K562 (cell line): ENCODE results near the gene LZTS3. TPM values are rescaled to one million over a fixed set of nuclear protein-coding genes. Genes with fewer than 3 reads are reported as not detected.

Experiments
- ATAC-seq: fragments of 200-7000 bp; cut with Tn5 transposase; 3 replicates; pipeline ENCODE4 v1.9.1; 2020; ENCODE audit warnings: moderate library complexity
- BruUV-seq: library from RNA; stranded (reverse); fragments of 400-500 nt; replicated peaks from 2 replicates; lab custom pipeline; 2021; lab: Mats Ljungman, UMichigan
- CTCF ChIA-PET: fragments of 300-600 bp; formaldehyde crosslinking; extraction: SDS; loops from one replicate; lab custom pipeline; 2021; ENCODE audit warnings: low intra/inter-chr PET ratio; lab: Yijun Ruan, JAX
- POLR2A ChIA-PET: fragments of 300-600, 350-650 bp; sonication (Branson Sonifier 250); formaldehyde crosslinking; extraction: SDS; loops from one replicate; lab custom pipeline; 2021; ENCODE audit warnings: antibody characterized with exemption, inconsistent platforms; lab: Yijun Ruan, JAX
- DNase-seq, 4 experiments: peaks; one replicate each; pipeline versions ENCODE4 v3.0.0 to v3.0.0-alpha.2; 2011 to 2018; ENCODE audit warnings: low spot score in 3 of 4, mixed read lengths in 3 of 4; ENCODE audit errors: extremely low read depth in 1 of 4
- FAIRE-seq: peaks from 2 replicates; lab custom pipeline; 2011; peaks lifted over from hg19 to GRCh38; lab: Jason Lieb, UNC
- H2AFZ ChIP-seq: 2 replicates; pipeline ENCODE4 v1.6.0; 2011; ENCODE audit warnings: low read depth, low read length, control low read depth, inconsistent platforms
- H3K27ac ChIP-seq: fragments of 200-600 bp; 3 replicates; pipeline ENCODE4 v1.8.0; 2011; ENCODE audit warnings: low read depth, mild to moderate bottlenecking, control low read depth, inconsistent platforms, low read length, moderate library complexity, mixed read lengths; ENCODE audit errors: extremely low read depth
- H3K27me3 ChIP-seq, 2 experiments: fragments of 300-600 bp in 1 of 2; 2 replicates in 1 of 2; 3 replicates in 1 of 2; pipeline versions ENCODE4 v1.6.0 to v1.8.0; 2011; ENCODE audit warnings: inconsistent platforms in 2 of 2, low read length in 2 of 2, mild to moderate bottlenecking in 1 of 2, mixed read lengths in 1 of 2, moderate library complexity in 1 of 2; ENCODE audit not compliant: control insufficient read depth in 2 of 2, insufficient read depth in 2 of 2
- H3K36me3 ChIP-seq: fragments of 300-600 bp; 3 replicates; pipeline ENCODE4 v1.8.0; 2011; ENCODE audit warnings: mild to moderate bottlenecking, low read length, inconsistent platforms; ENCODE audit not compliant: control insufficient read depth, insufficient read depth
- H3K4me1 ChIP-seq, 2 experiments: fragments of 200-600 bp in 1 of 2; replicated peaks in 1 of 2; 2 replicates in 1 of 2; 3 replicates in 1 of 2; pipeline versions ENCODE4 v1.5.1 to v1.8.0; 2011; ENCODE audit warnings: inconsistent platforms in 2 of 2, low read length in 2 of 2, mild to moderate bottlenecking in 1 of 2, mixed read lengths in 1 of 2, moderate library complexity in 1 of 2; ENCODE audit not compliant: control insufficient read depth in 2 of 2, insufficient read depth in 2 of 2
- H3K4me2 ChIP-seq: 2 replicates; pipeline ENCODE4 v1.6.1; 2011; ENCODE audit warnings: low read length, control low read depth, inconsistent platforms, mixed read lengths; ENCODE audit not compliant: insufficient read depth
- H3K4me3 ChIP-seq: fragments of 200-600 bp; sonication (generic), shearing (Covaris generic); 2 replicates; pipeline ENCODE4 v1.5.1; 2016; ENCODE audit warnings: control low read depth, inconsistent platforms
- H3K79me2 ChIP-seq: fragments of 200-600 bp; 3 replicates; pipeline ENCODE4 v1.8.0; 2011; ENCODE audit warnings: low read length, inconsistent platforms; ENCODE audit not compliant: control insufficient read depth, insufficient read depth
- H3K9ac ChIP-seq, 2 experiments: 2 replicates each; pipeline versions ENCODE4 v1.6.0 to v1.6.1; 2011; ENCODE audit warnings: low read depth in 2 of 2, low read length in 2 of 2, control low read depth in 1 of 2, inconsistent platforms in 1 of 2, mild to moderate bottlenecking in 1 of 2, mixed read lengths in 1 of 2; ENCODE audit not compliant: insufficient read depth in 1 of 2
- H3K9me1 ChIP-seq: one replicate; pipeline ENCODE4 v1.6.0; 2011; ENCODE audit warnings: inconsistent platforms, mild to moderate bottlenecking, low read length, moderate library complexity; ENCODE audit not compliant: control insufficient read depth, insufficient read depth
- H3K9me3 ChIP-seq: replicated peaks from 2 replicates; pipeline ENCODE4 v1.5.1; 2011; ENCODE audit warnings: low read depth, low read length, inconsistent platforms; ENCODE audit not compliant: control insufficient read depth, insufficient read depth
- H4K20me1 ChIP-seq: replicated peaks from 2 replicates; pipeline ENCODE4 v1.6.1; 2011; ENCODE audit warnings: low read length, inconsistent platforms, mixed read lengths; ENCODE audit not compliant: control insufficient read depth, insufficient read depth
- ARNT ChIP-seq, 2 experiments: fragments of 450-650 bp; IDR thresholded peaks; 2 replicates each; pipeline ENCODE4 v1.6.1; 2016; ENCODE audit warnings: mild to moderate bottlenecking in 1 of 2
- HNRNPUL1 ChIP-seq: fragments of 200-400 bp; formaldehyde crosslinking; IDR thresholded peaks from 2 replicates; pipeline ENCODE4 v1.6.1; 2017; ENCODE audit warnings: low read length
- ILK ChIP-seq: fragments of 450-650 bp; IDR thresholded peaks from 2 replicates; pipeline ENCODE4 v1.6.1; 2016; ENCODE audit warnings: missing genetic modification characterization, low read depth, mild to moderate bottlenecking, missing compliant biosample characterization, moderate library complexity, borderline replicate concordance
- KAT8 ChIP-seq: fragments of 450-650 bp; IDR thresholded peaks from 2 replicates; pipeline ENCODE4 v1.6.1; 2016; ENCODE audit warnings: low read depth, mild to moderate bottlenecking
- KLF13 ChIP-seq: fragments of 450-650 bp; IDR thresholded peaks from 2 replicates; pipeline ENCODE4 v1.6.1; 2016; ENCODE audit warnings: missing genetic modification characterization, low read depth, mild to moderate bottlenecking, missing compliant biosample characterization, moderate library complexity, borderline replicate concordance
- MAFF ChIP-seq: IDR thresholded peaks from 2 replicates; pipeline ENCODE4 v1.6.1; 2012; ENCODE audit warnings: low read length, improper control_type of control experiment
- PHB ChIP-seq: fragments of 250-450 bp; sonication (Bioruptor Pico); IDR thresholded peaks from 2 replicates; pipeline ENCODE4 v1.5.0; 2021
- PURB ChIP-seq: sonication (generic); formaldehyde crosslinking; IDR thresholded peaks from 2 replicates; pipeline ENCODE4 v1.9.0; 2021; ENCODE audit warnings: low read depth, mild to moderate bottlenecking, missing genetic modification reagents
- RNF2 ChIP-seq: sonication (generic); IDR thresholded peaks from 2 replicates; pipeline ENCODE4 v1.6.1; 2016
- SLC30A9 ChIP-seq: fragments of 250-450 bp; sonication (Bioruptor Pico); IDR thresholded peaks from 2 replicates; pipeline ENCODE4 v1.8.0; 2022; ENCODE audit warnings: mild to moderate bottlenecking, moderate library complexity
- SOX6 ChIP-seq: fragments of 450-650 bp; IDR thresholded peaks from 2 replicates; pipeline ENCODE4 v1.6.1; 2014; ENCODE audit warnings: mild to moderate bottlenecking
- TOE1 ChIP-seq, 2 experiments: fragments of 450-650 bp in 1 of 2; sonication (generic) in 1 of 2; formaldehyde crosslinking in 1 of 2; IDR thresholded peaks; 2 replicates each; pipeline versions ENCODE4 v1.7.1 to v1.8.0; 2016 to 2022; ENCODE audit warnings: borderline replicate concordance in 2 of 2, mild to moderate bottlenecking in 2 of 2, antibody characterized with exemption in 1 of 2, inconsistent platforms in 1 of 2, low read depth in 1 of 2, missing genetic modification reagents in 1 of 2, moderate library complexity in 1 of 2
- ZNF263 ChIP-seq: sonication (generic); formaldehyde crosslinking; IDR thresholded peaks from 2 replicates; pipeline ENCODE4 v1.8.0; 2022; ENCODE audit warnings: mild to moderate bottlenecking, missing genetic modification reagents, borderline replicate concordance
- WGBS: fragments of 100-300 bp; shearing (Covaris generic); methylation state at CpG from one replicate; pipeline ENCODE4 v1.1.6; 2016; ENCODE audit warnings: low coverage, mixed read lengths; ENCODE audit not compliant: insufficient coverage; ENCODE audit errors: missing lambda C conversion rate; 5-methylcytosine and 5-hydroxymethylcytosine counted together
- in situ Hi-C: fragments of 300-500 bp; cut with MboI; formaldehyde crosslinking; loops from 4 replicates; pipeline ENCODE4 v1.15.0; 2018; ENCODE audit warnings: inconsistent platforms, mixed read lengths
- intact Hi-C: fragments of 100-400 bp; cut with micrococcal nuclease; formaldehyde crosslinking; loops from 2 replicates; pipeline ENCODE4 v1.14.2; 2022
- polyA plus RNA-seq, 8 experiments: library from polyadenylated mRNA; depleted of rRNA in 4 of 8; stranded (reverse) in 5 of 8; unstranded in 3 of 8; fragments of >200 nt; fragmentation: Nextera tagmentation in 2 of 8; fragmentation: Illumina TruSeq in 1 of 8; extraction: Ambion mirVana in 2 of 8; extraction: Trizol in 1 of 8; gene quantifications; 2 replicates each; pipeline versions ENCODE4 v1.2.1 to v1.2.3, GENCODE V29; 2011 to 2014; ENCODE audit warnings: inconsistent platforms in 1 of 8, missing spikeins in 1 of 8
- total RNA-seq, 7 experiments: library from RNA; depleted of rRNA in 6 of 7; stranded (reverse); fragments of >200 nt in 6 of 7; fragmentation: Illumina TruSeq in 2 of 7; extraction: Trizol in 2 of 7; gene quantifications; 2 replicates each; pipeline versions ENCODE4 v1.2.1 to v1.2.3, GENCODE V29; 2011 to 2021; ENCODE audit warnings: low replicate concordance in 1 of 7
- TF ChIP-seq, protein P1 (sequence below): sonication (generic); formaldehyde crosslinking; IDR thresholded peaks from 2 replicates; pipeline ENCODE4 v1.8.0; 2023; ENCODE audit warnings: mild to moderate bottlenecking, missing genetic modification reagents
- TF ChIP-seq, protein P2 (sequence below): fragments of 450-650 bp; IDR thresholded peaks from 2 replicates; pipeline ENCODE4 v1.6.1; 2017; ENCODE audit warnings: mild to moderate bottlenecking, moderate library complexity
- TF ChIP-seq, protein P3 (sequence below): sonication (generic); formaldehyde crosslinking; IDR thresholded peaks from 2 replicates; pipeline ENCODE4 v1.9.0; 2022; ENCODE audit warnings: mild to moderate bottlenecking, missing genetic modification reagents

The LZTS3 gene
- total and polyA plus RNA-seq, 9 of the 15 experiments (the other 6 are each of a cell fraction or from before 2014, with no cell fraction given) = 0.07 to 2.9 (median 2.0) TPM

DNA sequence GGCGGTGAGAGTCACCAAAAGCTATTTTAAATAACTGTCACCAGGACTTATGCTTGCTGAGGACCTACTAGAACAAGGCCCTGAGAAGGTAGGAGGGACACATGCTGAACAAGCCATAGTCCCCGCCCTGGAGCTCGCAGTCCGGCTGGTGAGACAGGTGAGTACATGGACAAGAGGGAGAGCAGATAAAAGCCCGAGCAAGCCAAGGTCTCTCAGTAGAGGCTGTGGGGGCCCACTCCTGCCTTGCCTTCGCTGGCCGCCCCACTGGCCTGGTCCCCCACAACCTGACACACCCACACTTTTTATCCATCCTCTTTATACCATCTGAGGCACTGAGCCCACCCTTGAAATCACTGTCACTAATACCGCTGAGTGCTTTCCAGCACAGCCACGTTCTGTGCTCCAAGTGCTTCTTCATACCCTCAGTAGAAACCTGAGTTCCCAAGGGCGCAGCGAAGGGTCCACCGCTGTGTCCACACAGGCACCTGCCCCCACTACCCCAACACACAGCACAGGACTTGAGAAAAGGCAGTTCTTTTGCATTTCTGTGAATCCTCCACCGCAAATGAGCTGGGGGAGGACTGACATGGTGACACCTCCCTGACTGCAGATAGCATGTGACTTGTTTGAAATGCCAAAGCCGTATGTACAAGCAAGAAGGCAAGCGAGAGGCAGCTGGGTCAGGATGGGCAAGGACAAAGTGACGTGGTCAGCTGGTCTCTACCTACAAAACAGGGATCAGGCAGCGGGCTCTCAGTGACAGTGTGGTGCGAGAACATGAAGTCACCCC lies 19.1 kb upstream of the LZTS3 start:
- H3K4me3 ChIP-seq = no peak overlapping the region
- intact Hi-C loops (no loop called here), in situ Hi-C loops (no loop called here)
- CTCF ChIA-PET = no interaction called here
- no peak overlapping the region for H3K9ac ChIP-seq
- WGBS = 87% methylated on average over 13 of the region's 18 CpGs
- H3K27me3 ChIP-seq = no peaks in the 10 kb centered on the region
- DNase-seq (no peak), ATAC-seq (no peak), FAIRE-seq (no peak)
- H4K20me1 ChIP-seq = no peaks in the 10 kb centered on the region
- H3K4me2 ChIP-seq = no peak overlapping the region
- no peak overlapping the region for H2AFZ ChIP-seq
- no peak for TF ChIP-seq SOX6
- TF ChIP-seq, protein P1, sequence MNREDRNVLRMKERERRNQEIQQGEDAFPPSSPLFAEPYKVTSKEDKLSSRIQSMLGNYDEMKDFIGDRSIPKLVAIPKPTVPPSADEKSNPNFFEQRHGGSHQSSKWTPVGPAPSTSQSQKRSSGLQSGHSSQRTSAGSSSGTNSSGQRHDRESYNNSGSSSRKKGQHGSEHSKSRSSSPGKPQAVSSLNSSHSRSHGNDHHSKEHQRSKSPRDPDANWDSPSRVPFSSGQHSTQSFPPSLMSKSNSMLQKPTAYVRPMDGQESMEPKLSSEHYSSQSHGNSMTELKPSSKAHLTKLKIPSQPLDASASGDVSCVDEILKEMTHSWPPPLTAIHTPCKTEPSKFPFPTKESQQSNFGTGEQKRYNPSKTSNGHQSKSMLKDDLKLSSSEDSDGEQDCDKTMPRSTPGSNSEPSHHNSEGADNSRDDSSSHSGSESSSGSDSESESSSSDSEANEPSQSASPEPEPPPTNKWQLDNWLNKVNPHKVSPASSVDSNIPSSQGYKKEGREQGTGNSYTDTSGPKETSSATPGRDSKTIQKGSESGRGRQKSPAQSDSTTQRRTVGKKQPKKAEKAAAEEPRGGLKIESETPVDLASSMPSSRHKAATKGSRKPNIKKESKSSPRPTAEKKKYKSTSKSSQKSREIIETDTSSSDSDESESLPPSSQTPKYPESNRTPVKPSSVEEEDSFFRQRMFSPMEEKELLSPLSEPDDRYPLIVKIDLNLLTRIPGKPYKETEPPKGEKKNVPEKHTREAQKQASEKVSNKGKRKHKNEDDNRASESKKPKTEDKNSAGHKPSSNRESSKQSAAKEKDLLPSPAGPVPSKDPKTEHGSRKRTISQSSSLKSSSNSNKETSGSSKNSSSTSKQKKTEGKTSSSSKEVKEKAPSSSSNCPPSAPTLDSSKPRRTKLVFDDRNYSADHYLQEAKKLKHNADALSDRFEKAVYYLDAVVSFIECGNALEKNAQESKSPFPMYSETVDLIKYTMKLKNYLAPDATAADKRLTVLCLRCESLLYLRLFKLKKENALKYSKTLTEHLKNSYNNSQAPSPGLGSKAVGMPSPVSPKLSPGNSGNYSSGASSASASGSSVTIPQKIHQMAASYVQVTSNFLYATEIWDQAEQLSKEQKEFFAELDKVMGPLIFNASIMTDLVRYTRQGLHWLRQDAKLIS = no peak
- no peak for TF ChIP-seq HNRNPUL1
- no peak for TF ChIP-seq MAFF
- TF ChIP-seq ARNT (IDR thresholded peaks at IDR 0.05) = no peak
- TF ChIP-seq, protein P2, sequence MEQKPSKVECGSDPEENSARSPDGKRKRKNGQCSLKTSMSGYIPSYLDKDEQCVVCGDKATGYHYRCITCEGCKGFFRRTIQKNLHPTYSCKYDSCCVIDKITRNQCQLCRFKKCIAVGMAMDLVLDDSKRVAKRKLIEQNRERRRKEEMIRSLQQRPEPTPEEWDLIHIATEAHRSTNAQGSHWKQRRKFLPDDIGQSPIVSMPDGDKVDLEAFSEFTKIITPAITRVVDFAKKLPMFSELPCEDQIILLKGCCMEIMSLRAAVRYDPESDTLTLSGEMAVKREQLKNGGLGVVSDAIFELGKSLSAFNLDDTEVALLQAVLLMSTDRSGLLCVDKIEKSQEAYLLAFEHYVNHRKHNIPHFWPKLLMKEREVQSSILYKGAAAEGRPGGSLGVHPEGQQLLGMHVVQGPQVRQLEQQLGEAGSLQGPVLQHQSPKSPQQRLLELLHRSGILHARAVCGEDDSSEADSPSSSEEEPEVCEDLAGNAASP = no peak
- no peak for TF ChIP-seq PURB
- no peak for TF ChIP-seq ZNF263 (CRISPR knock-in tag)
- TF ChIP-seq SLC30A9 (CRISPR knock-in tag) = no peak
- TF ChIP-seq, protein P3, sequence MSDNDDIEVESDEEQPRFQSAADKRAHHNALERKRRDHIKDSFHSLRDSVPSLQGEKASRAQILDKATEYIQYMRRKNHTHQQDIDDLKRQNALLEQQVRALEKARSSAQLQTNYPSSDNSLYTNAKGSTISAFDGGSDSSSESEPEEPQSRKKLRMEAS = no peak
- no peak for TF ChIP-seq KLF13
- no peak for TF ChIP-seq PHB (CRISPR knock-in tag)
- no peak for TF ChIP-seq TOE1 (IDR thresholded peaks at IDR 0.05; ENCODE audit: borderline replicate concordance)
- no peak for TF ChIP-seq TOE1 (CRISPR knock-in tag; IDR thresholded peaks at IDR 0.05; ENCODE audit: borderline replicate concordance, low read depth)
- TF ChIP-seq ILK (tag) = no peak
- no peak for TF ChIP-seq RNF2
- TF ChIP-seq KAT8 = no peak
- H3K4me1 ChIP-seq = peaks cover 0 to 5% of the 10 kb centered on the region in 2 experiments; a peak in 1 of 5 replicates
- no peaks in the 10 kb centered on the region for H3K9me3 ChIP-seq
- no peak overlapping the region for H3K27ac ChIP-seq
- H3K79me2 ChIP-seq = no peaks in the 10 kb centered on the region
- peaks cover 66% of the 10 kb centered on the region; the same call in 2 of the 3 replicates for H3K36me3 ChIP-seq
- H3K9me1 ChIP-seq = no peaks in the 10 kb centered on the region
- POLR2A ChIA-PET = interaction anchor here (0.7 kb wide), 1 partner anchor 51 kb away, joined by 3 read pairs; no protein-coding TSS in a partner anchor
- BruUV-seq = no TSS peak
